GM12878 (cell line): ENCODE results near the gene CDK4. TPM values are rescaled to one million over a fixed set of nuclear protein-coding genes. Genes with fewer than 3 reads are reported as not detected.

Experiments
- CREB1 ChIP-seq: IDR thresholded peaks from 2 replicates; pipeline ENCODE4 v1.6.1; 2012; ENCODE audit warnings: low read depth, mild to moderate bottlenecking, inconsistent platforms
- EED ChIP-seq: sonication (generic); IDR thresholded peaks from 2 replicates; pipeline ENCODE4 v1.6.1; 2016; ENCODE audit warnings: antibody characterized with exemption, low read depth
- IKZF2 ChIP-seq, 2 experiments: fragments of 450-650 bp; IDR thresholded peaks; 2 replicates each; pipeline ENCODE4 v1.6.1; 2017; ENCODE audit warnings: mild to moderate bottlenecking in 2 of 2, moderate library complexity in 2 of 2
- NFXL1 ChIP-seq: fragments of 450-650 bp; IDR thresholded peaks from 2 replicates; pipeline ENCODE4 v1.6.1; 2017; ENCODE audit warnings: antibody characterized with exemption, mild to moderate bottlenecking, borderline replicate concordance
- RAD51 ChIP-seq: fragments of 450-650 bp; IDR thresholded peaks from 2 replicates; pipeline ENCODE4 v1.6.1; 2016; ENCODE audit warnings: moderate library complexity, mild to moderate bottlenecking, inconsistent platforms
- RBBP5 ChIP-seq: fragments of 200-600 bp; sonication (generic); conservative IDR thresholded peaks from 2 replicates; pipeline ENCODE4 v1.6.1; 2016
- SIN3A ChIP-seq: IDR thresholded peaks from 2 replicates; pipeline ENCODE4 v1.6.1; 2012; ENCODE audit warnings: low read depth, low read length, improper control_type of control experiment
- SP1 ChIP-seq: IDR thresholded peaks from one replicate; pipeline ENCODE4 v1.6.1; 2011; ENCODE audit warnings: low read depth, low read length
- ZNF384 ChIP-seq: IDR thresholded peaks from 2 replicates; pipeline ENCODE4 v1.6.1; 2012; ENCODE audit warnings: low read depth, mild to moderate bottlenecking, low read length, improper control_type of control experiment, borderline replicate concordance
- polyA plus RNA-seq, 11 experiments: library from polyadenylated mRNA; depleted of rRNA in 4 of 11; unstranded in 6 of 11; stranded (reverse) in 5 of 11; fragments of >200 nt; fragmentation: Nextera tagmentation in 4 of 11; fragmentation: Illumina TruSeq in 1 of 11; extraction: Ambion mirVana in 4 of 11; extraction: Trizol in 1 of 11; gene quantifications; 1 replicate in 1 of 11; 2 replicates in 10 of 11; pipeline versions ENCODE4 v1.2.1 to v1.2.3, GENCODE V29; 2011 to 2016; ENCODE audit warnings: inconsistent platforms in 2 of 11, missing spikeins in 2 of 11, low read depth in 1 of 11
- total RNA-seq, 4 experiments: library from RNA; depleted of rRNA in 3 of 4; stranded (reverse); fragments of >200 nt in 3 of 4; fragmentation: Illumina TruSeq in 1 of 4; extraction: Trizol in 1 of 4; gene quantifications; 2 replicates each; pipeline versions ENCODE4 v1.2.1 to v1.2.3, GENCODE V29; 2013 to 2021
- TF ChIP-seq, protein P1 (sequence below): fragments of 450-650 bp; IDR thresholded peaks from 2 replicates; pipeline ENCODE4 v1.6.1; 2016; ENCODE audit warnings: mild to moderate bottlenecking, moderate library complexity, borderline replicate concordance
- TF ChIP-seq, protein P2 (sequence below): fragments of 450-650 bp; formaldehyde crosslinking; IDR thresholded peaks from 2 replicates; pipeline ENCODE4 v1.4.0; 2020; ENCODE audit warnings: mild to moderate bottlenecking, moderate library complexity
- TF ChIP-seq, protein P3 (sequence below): fragments of 450-650 bp; IDR thresholded peaks from 2 replicates; pipeline ENCODE4 v1.6.1; 2018; ENCODE audit warnings: mild to moderate bottlenecking, low read depth, moderate library complexity; ENCODE audit not compliant: partially characterized antibody

The CDK4 gene
- total and polyA plus RNA-seq, 10 of the 15 experiments (the other 5 are each of a cell fraction or from before 2014, with no cell fraction given): 26.1 to 385 (median 221) TPM

DNA sequence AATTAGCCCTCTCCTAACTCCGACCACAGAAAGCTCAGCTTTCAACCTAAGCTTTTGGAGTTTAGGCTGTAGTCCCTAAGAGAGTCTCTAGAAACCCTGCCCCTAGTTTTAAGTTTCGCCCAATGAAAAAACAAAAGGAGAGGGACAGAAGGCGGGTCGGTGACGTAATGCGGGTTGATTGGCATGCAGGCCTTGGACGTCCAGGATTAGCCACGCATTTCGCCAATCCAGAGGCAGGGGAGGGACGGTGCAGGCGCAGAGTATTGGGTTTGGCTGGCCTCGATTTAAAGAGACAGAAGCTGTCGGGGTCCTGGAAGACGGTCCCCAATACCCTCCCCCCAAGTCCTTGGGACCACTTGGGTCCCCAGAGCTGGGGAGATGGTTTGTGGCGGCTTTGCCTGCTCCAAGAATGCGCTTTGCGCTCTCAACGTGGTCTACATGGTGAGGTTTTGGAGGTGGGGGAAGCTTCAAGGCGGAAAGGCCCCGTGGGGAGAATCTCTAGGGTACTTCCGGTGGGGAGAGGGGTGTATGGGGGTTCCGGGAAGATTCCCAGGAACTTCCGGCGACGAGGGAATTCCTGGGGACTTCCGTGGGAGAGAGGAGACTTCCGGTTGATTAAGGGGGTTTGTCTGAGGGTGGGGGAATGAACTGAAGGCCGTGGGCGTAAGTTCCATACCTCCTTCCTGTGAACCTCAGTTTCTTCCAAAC lies 7.2 kb downstream of the CDK4 start, which contains the start of gene TSPAN31 (continued):
- TF ChIP-seq, protein P1, sequence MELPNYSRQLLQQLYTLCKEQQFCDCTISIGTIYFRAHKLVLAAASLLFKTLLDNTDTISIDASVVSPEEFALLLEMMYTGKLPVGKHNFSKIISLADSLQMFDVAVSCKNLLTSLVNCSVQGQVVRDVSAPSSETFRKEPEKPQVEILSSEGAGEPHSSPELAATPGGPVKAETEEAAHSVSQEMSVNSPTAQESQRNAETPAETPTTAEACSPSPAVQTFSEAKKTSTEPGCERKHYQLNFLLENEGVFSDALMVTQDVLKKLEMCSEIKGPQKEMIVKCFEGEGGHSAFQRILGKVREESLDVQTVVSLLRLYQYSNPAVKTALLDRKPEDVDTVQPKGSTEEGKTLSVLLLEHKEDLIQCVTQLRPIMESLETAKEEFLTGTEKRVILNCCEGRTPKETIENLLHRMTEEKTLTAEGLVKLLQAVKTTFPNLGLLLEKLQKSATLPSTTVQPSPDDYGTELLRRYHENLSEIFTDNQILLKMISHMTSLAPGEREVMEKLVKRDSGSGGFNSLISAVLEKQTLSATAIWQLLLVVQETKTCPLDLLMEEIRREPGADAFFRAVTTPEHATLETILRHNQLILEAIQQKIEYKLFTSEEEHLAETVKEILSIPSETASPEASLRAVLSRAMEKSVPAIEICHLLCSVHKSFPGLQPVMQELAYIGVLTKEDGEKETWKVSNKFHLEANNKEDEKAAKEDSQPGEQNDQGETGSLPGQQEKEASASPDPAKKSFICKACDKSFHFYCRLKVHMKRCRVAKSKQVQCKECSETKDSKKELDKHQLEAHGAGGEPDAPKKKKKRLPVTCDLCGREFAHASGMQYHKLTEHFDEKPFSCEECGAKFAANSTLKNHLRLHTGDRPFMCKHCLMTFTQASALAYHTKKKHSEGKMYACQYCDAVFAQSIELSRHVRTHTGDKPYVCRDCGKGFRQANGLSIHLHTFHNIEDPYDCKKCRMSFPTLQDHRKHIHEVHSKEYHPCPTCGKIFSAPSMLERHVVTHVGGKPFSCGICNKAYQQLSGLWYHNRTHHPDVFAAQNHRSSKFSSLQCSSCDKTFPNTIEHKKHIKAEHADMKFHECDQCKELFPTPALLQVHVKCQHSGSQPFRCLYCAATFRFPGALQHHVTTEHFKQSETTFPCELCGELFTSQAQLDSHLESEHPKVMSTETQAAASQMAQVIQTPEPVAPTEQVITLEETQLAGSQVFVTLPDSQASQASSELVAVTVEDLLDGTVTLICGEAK: peak; percentile 72; the same call in 1 of the 2 replicates
- TF ChIP-seq ZNF384 (no peak), CREB1 (peak; percentile 76), RBBP5 (no peak), SP1 (peak; percentile 95), NFXL1 (no peak), EED (peak; percentile 77), SIN3A (0 out of 2 replicates have a peak, but pooled peaks have one; percentile 26), RAD51 (no peak), IKZF2 (IDR thresholded peaks at IDR 0.05) (peak; percentile 61 to 66; a peak in 3 of 4 replicates)
- TF ChIP-seq, protein P2, sequence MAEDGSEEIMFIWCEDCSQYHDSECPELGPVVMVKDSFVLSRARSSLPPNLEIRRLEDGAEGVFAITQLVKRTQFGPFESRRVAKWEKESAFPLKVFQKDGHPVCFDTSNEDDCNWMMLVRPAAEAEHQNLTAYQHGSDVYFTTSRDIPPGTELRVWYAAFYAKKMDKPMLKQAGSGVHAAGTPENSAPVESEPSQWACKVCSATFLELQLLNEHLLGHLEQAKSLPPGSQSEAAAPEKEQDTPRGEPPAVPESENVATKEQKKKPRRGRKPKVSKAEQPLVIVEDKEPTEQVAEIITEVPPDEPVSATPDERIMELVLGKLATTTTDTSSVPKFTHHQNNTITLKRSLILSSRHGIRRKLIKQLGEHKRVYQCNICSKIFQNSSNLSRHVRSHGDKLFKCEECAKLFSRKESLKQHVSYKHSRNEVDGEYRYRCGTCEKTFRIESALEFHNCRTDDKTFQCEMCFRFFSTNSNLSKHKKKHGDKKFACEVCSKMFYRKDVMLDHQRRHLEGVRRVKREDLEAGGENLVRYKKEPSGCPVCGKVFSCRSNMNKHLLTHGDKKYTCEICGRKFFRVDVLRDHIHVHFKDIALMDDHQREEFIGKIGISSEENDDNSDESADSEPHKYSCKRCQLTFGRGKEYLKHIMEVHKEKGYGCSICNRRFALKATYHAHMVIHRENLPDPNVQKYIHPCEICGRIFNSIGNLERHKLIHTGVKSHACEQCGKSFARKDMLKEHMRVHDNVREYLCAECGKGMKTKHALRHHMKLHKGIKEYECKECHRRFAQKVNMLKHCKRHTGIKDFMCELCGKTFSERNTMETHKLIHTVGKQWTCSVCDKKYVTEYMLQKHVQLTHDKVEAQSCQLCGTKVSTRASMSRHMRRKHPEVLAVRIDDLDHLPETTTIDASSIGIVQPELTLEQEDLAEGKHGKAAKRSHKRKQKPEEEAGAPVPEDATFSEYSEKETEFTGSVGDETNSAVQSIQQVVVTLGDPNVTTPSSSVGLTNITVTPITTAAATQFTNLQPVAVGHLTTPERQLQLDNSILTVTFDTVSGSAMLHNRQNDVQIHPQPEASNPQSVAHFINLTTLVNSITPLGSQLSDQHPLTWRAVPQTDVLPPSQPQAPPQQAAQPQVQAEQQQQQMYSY (CRISPR knock-in tag): peak; percentile 66; the same call in 1 of the 2 replicates
- TF ChIP-seq, protein P3, sequence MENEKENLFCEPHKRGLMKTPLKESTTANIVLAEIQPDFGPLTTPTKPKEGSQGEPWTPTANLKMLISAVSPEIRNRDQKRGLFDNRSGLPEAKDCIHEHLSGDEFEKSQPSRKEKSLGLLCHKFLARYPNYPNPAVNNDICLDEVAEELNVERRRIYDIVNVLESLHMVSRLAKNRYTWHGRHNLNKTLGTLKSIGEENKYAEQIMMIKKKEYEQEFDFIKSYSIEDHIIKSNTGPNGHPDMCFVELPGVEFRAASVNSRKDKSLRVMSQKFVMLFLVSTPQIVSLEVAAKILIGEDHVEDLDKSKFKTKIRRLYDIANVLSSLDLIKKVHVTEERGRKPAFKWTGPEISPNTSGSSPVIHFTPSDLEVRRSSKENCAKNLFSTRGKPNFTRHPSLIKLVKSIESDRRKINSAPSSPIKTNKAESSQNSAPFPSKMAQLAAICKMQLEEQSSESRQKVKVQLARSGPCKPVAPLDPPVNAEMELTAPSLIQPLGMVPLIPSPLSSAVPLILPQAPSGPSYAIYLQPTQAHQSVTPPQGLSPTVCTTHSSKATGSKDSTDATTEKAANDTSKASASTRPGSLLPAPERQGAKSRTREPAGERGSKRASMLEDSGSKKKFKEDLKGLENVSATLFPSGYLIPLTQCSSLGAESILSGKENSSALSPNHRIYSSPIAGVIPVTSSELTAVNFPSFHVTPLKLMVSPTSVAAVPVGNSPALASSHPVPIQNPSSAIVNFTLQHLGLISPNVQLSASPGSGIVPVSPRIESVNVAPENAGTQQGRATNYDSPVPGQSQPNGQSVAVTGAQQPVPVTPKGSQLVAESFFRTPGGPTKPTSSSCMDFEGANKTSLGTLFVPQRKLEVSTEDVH: peak; percentile 14
